Dermis blood vessel endothelial cell (primary cell): ENCODE results near the gene RGS6. TPM values are rescaled to one million over a fixed set of nuclear protein-coding genes. Genes with fewer than 3 reads are reported as not detected.

Source experiments
- DNase-seq: peaks from one replicate; pipeline ENCODE4 v3.0.0; 2010
- total RNA-seq: library from RNA; depleted of rRNA; stranded (reverse); fragments of >200 nt; gene quantifications from 2 replicates; pipeline ENCODE4 v1.2.3, GENCODE V29; 2014

Gene RGS6
- total RNA-seq, 1 donor from 2014 or later = not detected

- DNase-seq = peak; percentile 71
These were observed 681.2 kb downstream of the RGS6 start for GRCh38 chr14:72613231-72613974.

GRCh38 chr14:72613975-72614319, 681.7 kb downstream of the RGS6 start:
- no peak for DNase-seq

GRCh38 chr14:72614365-72614764, 682.1 kb downstream of the RGS6 start:
- DNase-seq = no peak

GRCh38 chr14:72614891-72615415, 682.7 kb downstream of the RGS6 start:
- DNase-seq = no peak

- peak; percentile 59 for DNase-seq
These were observed 683.4 kb downstream of the RGS6 start for GRCh38 chr14:72615451-72616121.
